HG02943 (cell line): ENCODE results near the gene GIPC2.
"Not testable (repeated sequence)": the region's sequence is repeated elsewhere in the genome, so short reads cannot be mapped to it uniquely, and the experiment has no call there.

ENCODE experiments used
- ATAC-seq: cut with Tn5 transposase; IDR thresholded peaks from one replicate; pipeline ENCODE4 v1.9.1; 2021; ENCODE audit warnings: mild to moderate bottlenecking, low read depth, moderate library complexity; ENCODE audit not compliant: unreplicated experiment

GIPC2 gene

GRCh38 chr1:78045926-78046778 lies at the start of gene GIPC2:
TSS of gene GIPC2 (plus strand) at chr1:78045966. CDS start at chr1:78046095, 129 bp downstream.
- ATAC-seq = no peak

DNA sequence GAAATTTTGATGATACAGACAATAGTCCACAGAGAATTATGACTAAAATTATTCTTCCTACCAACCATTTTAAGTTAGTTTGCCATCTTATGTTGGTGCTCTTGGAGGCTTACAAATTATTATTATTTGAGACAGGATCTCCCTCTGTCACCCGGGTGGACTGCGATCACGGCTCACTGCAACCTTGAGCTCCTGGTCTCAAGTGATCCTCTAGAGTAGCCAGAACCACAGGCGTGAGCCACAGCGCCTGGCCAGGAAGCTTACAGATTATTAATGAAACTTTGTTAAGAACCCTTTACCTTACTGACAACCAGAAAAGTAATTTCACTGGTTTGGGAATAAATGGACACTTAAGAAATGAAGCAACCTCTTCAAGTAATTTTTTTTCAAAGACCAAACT lies 49.0 kb upstream of the GIPC2 start:
- no peak for ATAC-seq

GRCh38 chr1:78000536-78000935 lies 45.2 kb upstream of the GIPC2 start:
- ATAC-seq = not testable (repeated sequence)

DNA sequence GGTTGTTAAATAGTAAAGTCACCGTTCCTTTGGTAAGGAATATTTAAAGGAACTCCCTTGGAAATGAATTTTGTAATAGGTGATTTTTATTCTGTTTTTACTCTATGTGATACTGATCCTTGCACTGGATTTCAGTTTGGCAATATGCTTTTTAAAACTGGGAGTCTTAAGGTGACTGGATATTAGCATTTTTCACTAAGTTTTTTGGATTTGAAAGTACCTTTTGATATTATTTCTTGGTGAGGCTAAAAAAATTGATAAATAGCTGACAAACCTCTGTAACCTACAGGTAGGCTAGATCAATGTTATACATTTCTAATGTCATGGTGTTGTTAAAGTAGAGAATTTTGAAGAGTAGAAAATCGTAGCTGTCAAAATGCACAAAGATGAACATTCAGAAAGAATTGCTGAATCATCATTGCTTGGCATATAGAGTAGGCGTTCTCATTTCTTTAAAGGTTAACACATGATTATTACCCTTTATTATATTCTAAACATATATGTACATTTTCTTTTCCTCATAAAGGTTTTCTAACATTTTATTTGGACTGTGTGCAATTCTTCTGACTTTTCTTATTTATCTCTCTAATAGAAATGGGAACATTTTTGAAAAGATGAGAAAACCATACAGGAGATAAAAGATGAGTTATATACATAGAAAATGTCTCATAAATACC lies 42.6 kb upstream of the GIPC2 start:
- no peak for ATAC-seq

DNA sequence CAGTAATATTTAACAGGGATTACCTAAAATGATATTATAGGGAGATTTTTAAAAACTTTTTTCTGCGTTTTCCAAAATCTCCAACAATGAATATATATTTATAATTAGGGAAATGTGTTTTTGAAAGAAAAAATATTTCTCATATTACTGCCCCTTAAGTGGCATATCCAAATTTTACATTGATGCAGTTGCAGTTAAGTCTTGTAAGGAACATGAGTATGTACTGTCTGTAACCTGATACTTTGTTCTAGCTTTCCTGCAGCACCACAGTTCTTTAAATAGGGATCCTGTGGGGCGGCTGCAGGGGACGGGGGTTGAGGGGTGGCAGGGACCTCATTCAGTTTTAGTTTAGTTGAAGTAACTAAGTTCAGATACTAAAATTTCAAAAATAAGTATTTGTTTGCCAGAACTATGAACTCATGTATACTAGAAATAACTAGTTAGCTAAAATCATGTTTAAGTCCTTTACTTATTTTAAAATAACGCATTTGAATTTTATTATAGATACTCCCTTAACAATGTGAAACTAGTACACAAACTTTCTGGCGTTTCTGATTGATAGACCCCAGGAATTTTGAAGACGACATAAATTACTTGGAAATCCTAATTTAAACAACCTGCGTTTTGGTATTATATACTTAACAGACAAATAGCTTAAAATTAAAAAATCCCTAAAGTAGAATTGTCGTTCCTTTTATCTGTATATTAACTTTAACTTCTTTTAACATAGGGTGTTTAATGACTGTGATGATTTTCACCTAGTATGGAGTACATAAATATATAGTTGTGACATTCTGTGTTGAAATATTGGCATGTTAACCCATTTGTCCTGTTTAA lies 41.7 kb upstream of the GIPC2 start:
- peak; percentile 48 for ATAC-seq

- peak; percentile 99 for ATAC-seq
Measured at GRCh38 chr1:78004719-78005447, 40.9 kb upstream of the GIPC2 start, which contains the start of gene DNAJB4. TSS of gene DNAJB4 (plus strand) at chr1:78004939. CDS start at chr1:78005111, 172 bp downstream.

GRCh38 chr1:78005448-78005722 lies 40.4 kb upstream of the GIPC2 start:
- ATAC-seq = no peak

- ATAC-seq = no peak
Measured at GRCh38 chr1:78005755-78006154, 40.0 kb upstream of the GIPC2 start.

DNA sequence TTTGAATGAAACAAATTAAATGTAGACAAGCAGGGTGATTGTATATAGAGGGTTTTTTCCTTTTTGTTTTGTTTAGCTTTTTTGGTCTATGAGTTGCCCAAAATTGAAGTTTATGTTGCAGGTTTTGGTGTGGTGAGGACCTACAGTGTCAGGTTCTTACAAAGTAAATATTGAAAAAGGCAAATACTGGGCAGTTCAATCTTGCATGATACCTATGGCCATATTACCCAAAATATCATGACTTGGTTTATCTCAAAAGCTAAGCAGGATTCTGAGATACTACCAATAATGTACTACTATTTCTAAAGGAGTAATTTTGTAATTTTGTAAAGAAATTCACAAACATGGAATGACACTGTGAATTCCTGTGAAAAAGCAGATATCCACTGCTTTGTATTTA lies 39.2 kb upstream of the GIPC2 start:
- ATAC-seq = no peak

- ATAC-seq = no peak
Measured at GRCh38 chr1:78007677-78008341, 38.0 kb upstream of the GIPC2 start.

- no peak for ATAC-seq
Measured at GRCh38 chr1:78009276-78009675, 36.5 kb upstream of the GIPC2 start.

DNA sequence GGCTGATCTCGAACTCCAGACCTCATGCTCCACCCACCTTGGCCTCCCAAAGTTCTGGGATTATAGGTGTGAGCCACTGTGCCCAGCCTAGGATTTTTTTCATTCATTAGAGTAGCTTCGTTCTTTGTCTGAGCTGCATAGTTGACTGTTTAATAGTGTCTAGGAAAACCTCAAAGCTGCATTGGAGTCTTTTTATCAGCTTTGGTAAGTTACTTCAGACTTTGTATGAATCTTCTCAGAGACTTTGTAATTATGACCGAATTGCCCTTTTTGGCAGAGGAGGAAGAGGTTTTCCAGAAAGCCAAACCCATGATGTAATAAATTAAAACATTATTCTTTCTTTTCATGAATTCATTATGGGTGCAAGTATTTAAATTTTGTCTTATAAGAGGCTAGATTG lies 35.9 kb upstream of the GIPC2 start:
- no peak for ATAC-seq

DNA sequence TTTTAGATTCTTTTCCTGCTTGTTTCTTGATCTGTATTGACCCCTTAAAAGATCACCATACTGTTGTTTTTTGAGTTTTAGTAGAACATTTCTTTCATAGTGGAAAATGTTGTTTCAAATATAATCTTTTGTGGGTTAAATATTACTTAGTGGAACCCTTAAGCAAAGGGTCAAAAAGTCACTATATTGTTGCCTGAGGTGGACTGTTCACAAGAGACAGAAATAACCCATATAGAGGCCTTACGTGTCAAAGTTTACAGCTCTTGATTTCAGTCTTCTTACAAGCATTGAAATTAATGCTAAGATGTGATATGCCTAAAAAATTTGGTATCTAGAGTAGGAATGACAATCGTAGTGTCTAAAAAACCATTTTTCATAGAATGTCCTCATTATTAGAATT lies 34.7 kb upstream of the GIPC2 start:
- ATAC-seq = no peak

DNA sequence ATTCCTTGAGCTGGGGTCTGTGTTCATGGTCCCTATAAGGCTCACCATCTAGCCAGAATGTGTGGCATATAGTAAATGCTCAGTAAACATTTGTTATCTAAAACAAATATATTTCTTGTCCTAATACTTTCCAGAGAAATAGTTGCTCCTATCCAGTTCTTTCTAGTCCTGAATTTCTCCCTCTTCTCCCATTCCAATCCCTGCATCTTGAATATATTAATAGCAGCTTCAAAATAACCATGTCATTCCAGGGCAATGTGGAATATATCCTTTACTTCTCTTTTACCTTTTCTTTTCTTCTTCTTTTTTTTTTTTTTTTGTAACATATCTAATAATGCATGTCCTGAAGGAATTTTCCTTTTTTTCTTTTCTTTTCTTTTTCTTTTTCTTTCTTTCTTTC lies 30.6 kb upstream of the GIPC2 start:
- no peak for ATAC-seq

DNA sequence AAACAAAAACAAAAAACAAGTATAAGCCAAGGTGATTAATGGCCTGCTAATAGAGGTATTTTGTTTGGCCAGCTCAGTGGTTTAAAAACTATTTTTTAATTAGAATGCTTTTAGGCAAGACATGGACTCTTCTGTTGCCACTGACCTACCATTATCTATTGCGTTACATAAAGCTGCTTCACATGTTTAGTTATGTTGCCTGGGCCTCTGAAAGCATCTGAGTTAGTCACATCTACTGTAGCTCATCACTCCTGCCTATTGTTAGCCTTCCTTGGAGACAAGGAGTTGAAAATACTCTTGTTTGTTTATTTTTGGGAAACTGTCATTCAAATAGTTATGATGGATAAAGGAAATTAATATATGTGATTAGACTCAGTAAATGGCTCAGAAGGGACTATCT lies 26.7 kb upstream of the GIPC2 start:
- no peak for ATAC-seq

- ATAC-seq = not testable (repeated sequence)
Measured at GRCh38 chr1:78021134-78021533, 24.6 kb upstream of the GIPC2 start.

- ATAC-seq = no peak
Measured at GRCh38 chr1:78029793-78030192, 16.0 kb upstream of the GIPC2 start.

- ATAC-seq = no peak
Measured at GRCh38 chr1:78032996-78033796, 12.6 kb upstream of the GIPC2 start.

DNA sequence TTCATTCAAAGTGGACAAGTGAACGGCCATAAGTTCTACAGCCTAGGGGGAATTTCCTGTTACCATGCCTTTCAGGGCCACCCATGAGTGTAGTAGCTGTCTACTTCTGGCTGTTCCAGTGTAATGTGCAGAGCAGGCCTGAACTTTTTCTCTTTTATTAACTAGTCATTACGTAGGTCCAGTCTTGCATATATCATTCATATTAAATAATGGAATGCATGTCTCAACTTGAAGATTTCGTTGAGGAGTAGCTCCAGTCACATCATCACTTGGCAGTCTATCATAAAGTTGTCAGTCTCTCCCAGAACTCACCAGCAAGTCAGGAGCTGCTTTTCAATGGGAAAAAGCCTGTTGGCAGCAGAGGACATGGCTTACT lies 12.0 kb upstream of the GIPC2 start:
- no peak for ATAC-seq
